Osteoblast (primary cell): ENCODE results near the gene PARP15. TPM values are rescaled to one million over a fixed set of nuclear protein-coding genes. Genes with fewer than 3 reads are reported as not detected.
"Not testable (repeated sequence)": the region's sequence is repeated elsewhere in the genome, so short reads cannot be mapped to it uniquely, and the experiment has no call there.

Experiments used
- DNase-seq: peaks from one replicate; pipeline ENCODE4 v3.0.0; 2011; ENCODE audit warnings: low spot score, mixed read lengths; ENCODE audit not compliant: insufficient read length; ENCODE audit errors: missing footprints
- H2AFZ ChIP-seq: 2 replicates; pipeline ENCODE4 v1.6.0; 2011; ENCODE audit warnings: mild to moderate bottlenecking, low read length
- H3K27ac ChIP-seq: 2 replicates; pipeline ENCODE4 v1.5.1; 2011; ENCODE audit warnings: mild to moderate bottlenecking, low read depth, low read length, moderate library complexity
- H3K27me3 ChIP-seq: 2 replicates; pipeline ENCODE4 v1.6.0; 2012; ENCODE audit warnings: mild to moderate bottlenecking, control low read depth, inconsistent platforms, low read length, moderate library complexity; ENCODE audit not compliant: insufficient read depth
- H3K36me3 ChIP-seq: 2 replicates; pipeline ENCODE4 v1.5.1; 2011; ENCODE audit warnings: mild to moderate bottlenecking, low read length, control low read depth, moderate library complexity; ENCODE audit not compliant: insufficient read depth
- H3K4me1 ChIP-seq: 2 replicates; pipeline ENCODE4 v1.5.1; 2011; ENCODE audit warnings: mild to moderate bottlenecking, low read length, control low read depth, moderate library complexity; ENCODE audit not compliant: insufficient read depth
- H3K4me2 ChIP-seq: 2 replicates; pipeline ENCODE4 v1.6.0; 2011; ENCODE audit warnings: mild to moderate bottlenecking, low read length; ENCODE audit not compliant: insufficient read depth
- H3K4me3 ChIP-seq: fragments of 200-600 bp; sonication (generic); 3 replicates; pipeline ENCODE4 v1.5.1; 2012; ENCODE audit warnings: mild to moderate bottlenecking, low read length, inconsistent platforms; ENCODE audit not compliant: insufficient read depth
- H3K79me2 ChIP-seq: 2 replicates; pipeline ENCODE4 v1.6.0; 2012; ENCODE audit warnings: mild to moderate bottlenecking, low read length, control low read depth, inconsistent platforms; ENCODE audit not compliant: insufficient read depth
- H3K9me3 ChIP-seq: 2 replicates; pipeline ENCODE4 v1.5.1; 2011; ENCODE audit warnings: low read depth, low read length, control low read depth
- H4K20me1 ChIP-seq: 2 replicates; pipeline ENCODE4 v1.6.0; 2012; ENCODE audit warnings: mild to moderate bottlenecking, low read length, control low read depth; ENCODE audit not compliant: insufficient read depth
- total RNA-seq: library from RNA; depleted of rRNA; stranded (reverse); fragments of >200 nt; gene quantifications from 2 replicates; pipeline ENCODE4 v1.2.3, GENCODE V29; 2012
- TF ChIP-seq, protein P1 (sequence below): IDR thresholded peaks from 2 replicates; pipeline ENCODE4 v1.5.1; 2011; ENCODE audit warnings: mild to moderate bottlenecking, low read depth, low read length, moderate library complexity; ENCODE audit errors: extremely low read depth

Gene PARP15
- total RNA-seq, 1 donor, result 3.6 TPM

DNA sequence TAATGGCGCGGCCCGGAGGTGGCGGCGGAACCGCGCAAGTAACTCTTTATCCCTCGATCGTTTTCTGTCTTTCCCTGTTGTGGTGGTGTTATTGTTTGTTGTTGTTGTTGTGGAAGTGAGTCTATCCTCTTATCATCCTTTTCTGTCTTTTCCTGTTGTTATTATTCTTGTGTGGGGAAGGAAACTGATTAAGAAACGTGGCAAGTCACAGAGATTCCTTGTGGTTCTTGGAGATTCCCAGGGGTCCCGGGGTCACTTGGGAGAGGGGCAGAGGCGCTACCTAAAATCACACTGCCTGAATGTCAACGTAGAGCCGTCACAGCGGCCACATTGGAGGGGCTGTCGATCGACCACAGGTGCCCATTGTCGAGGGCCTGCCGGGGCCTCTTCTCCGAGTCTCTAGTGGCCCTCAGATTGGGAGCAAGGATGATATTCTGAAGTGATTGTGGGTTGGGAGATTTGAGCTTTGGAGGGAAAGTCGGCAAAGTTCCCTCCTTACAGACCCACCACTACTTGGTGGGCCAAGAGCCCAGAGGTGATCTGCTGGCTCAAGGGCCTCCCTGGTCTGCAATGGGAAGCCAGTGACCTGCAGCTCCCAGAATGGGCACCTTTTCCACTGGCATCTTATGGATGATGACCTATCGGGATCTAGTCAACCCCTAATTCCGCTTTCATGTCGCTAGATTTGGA lies 104.0 kb downstream of the PARP15 start:
- no peaks in the 10 kb centered on the region for H3K27me3 ChIP-seq
- TF ChIP-seq, protein P1, sequence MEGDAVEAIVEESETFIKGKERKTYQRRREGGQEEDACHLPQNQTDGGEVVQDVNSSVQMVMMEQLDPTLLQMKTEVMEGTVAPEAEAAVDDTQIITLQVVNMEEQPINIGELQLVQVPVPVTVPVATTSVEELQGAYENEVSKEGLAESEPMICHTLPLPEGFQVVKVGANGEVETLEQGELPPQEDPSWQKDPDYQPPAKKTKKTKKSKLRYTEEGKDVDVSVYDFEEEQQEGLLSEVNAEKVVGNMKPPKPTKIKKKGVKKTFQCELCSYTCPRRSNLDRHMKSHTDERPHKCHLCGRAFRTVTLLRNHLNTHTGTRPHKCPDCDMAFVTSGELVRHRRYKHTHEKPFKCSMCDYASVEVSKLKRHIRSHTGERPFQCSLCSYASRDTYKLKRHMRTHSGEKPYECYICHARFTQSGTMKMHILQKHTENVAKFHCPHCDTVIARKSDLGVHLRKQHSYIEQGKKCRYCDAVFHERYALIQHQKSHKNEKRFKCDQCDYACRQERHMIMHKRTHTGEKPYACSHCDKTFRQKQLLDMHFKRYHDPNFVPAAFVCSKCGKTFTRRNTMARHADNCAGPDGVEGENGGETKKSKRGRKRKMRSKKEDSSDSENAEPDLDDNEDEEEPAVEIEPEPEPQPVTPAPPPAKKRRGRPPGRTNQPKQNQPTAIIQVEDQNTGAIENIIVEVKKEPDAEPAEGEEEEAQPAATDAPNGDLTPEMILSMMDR, result no peak
- peaks cover 14% of the 10 kb centered on the region for H3K79me2 ChIP-seq
- H3K36me3 ChIP-seq, result no peaks in the 10 kb centered on the region
- peak overlapping the region; percentile 92 for H2AFZ ChIP-seq
- peak overlapping the region; percentile 84 for H3K4me2 ChIP-seq
- H4K20me1 ChIP-seq, result no peaks in the 10 kb centered on the region
- peaks cover 28% of the 10 kb centered on the region for H3K4me1 ChIP-seq
- H3K4me3 ChIP-seq, result peak overlapping the region; percentile 84
- H3K9me3 ChIP-seq, result no peaks in the 10 kb centered on the region
- H3K27ac ChIP-seq, result no peak overlapping the region
- DNase-seq, result no peak

DNA sequence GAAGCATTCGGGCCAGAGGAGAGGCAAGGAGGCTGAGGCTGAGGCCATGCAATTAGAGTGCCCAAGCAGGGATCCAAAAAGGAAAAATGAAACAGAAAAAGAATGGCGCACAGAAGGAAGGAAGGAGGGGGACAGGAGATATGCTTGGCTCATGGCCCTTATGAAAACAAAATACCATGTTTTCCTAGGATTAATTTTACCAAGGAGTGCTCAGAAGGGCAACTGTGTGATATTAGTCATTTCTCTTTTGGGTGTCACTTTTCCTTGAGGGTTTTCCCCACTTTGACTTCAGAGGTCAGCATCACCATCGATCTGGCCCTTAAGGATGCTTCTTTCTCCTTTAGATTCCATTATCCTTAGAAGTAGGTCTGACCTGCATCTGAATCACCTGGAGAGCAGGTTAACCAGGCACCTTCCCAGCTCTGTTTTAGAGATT lies 104.5 kb downstream of the PARP15 start:
- Histone ChIP-seq H3K4me2 (peak overlapping the region; percentile 84), H3K4me1 (peaks cover 25% of the 10 kb centered on the region), H4K20me1 (no peaks in the 10 kb centered on the region), H3K9me3 (no peaks in the 10 kb centered on the region), H3K36me3 (peaks cover 1% of the 10 kb centered on the region), H3K27me3 (no peaks in the 10 kb centered on the region), H2AFZ (no peak overlapping the region), H3K27ac (no peak overlapping the region), H3K79me2 (peaks cover 14% of the 10 kb centered on the region), H3K4me3 (peak overlapping the region; percentile 84)
- TF ChIP-seq, protein P1, result no peak
- DNase-seq, result no peak

DNA sequence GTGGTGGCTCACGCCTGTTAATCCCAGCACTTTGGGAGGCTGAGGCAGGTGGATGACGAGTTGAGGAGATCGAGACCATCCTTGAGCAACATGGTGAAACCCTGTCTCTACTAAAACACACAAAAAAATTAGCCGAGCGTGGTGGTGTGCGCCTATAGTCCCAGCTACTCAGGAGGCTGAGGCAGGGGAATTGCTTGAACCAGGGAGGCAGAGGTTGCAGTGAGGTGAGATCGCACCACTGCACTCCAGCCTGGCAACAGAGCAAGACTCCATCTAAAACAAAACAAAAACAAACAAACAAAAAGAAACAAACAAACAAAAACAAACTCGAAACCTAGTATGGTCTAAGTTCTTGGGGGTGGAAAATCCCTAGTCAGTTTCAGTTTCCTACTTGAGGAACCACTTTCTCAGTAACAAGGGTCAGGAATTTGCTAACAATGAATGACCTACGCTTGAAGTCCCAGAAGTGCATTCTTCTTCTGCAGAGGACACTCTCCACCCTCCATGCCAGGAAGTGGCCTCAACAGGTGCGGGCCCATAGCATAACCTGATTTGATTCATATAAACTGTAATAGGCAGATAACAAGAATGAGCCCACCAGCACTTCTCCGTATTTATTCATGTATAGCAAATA lies 105.4 kb downstream of the PARP15 start:
- H3K27me3 ChIP-seq, H3K4me3 ChIP-seq, H3K9me3 ChIP-seq, H3K4me2 ChIP-seq, H3K27ac ChIP-seq, H2AFZ ChIP-seq, DNase-seq, H4K20me1 ChIP-seq: not testable (repeated sequence)
- H3K36me3 ChIP-seq, result peaks cover 10% of the 10 kb centered on the region
- H3K4me1 ChIP-seq, result peaks cover 24% of the 10 kb centered on the region
- H3K79me2 ChIP-seq, result peaks cover 14% of the 10 kb centered on the region

DNA sequence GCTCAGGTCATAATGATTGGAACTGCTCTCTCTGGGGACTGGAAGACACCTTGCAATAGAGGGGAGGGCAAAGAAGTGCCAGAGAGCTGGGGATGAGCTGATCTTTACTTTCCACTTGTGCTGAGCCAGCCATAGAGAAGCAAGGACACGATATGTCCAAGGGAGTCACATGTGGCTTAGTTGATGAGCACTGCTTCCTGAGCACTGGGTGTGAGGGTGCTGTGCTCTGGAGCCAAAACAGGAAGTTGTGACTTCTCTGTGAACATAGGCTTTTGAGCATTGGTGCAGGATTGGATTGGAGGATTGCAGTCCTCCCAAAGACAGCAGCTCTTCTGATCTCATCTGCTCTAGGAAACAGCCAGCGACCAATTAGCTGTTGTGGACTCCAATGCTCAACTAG lies 109.8 kb downstream of the PARP15 start:
- TF ChIP-seq, protein P1, result no peak
- Histone ChIP-seq H3K4me1 (peaks cover 6% of the 10 kb centered on the region), H3K27ac (no peak overlapping the region), H3K36me3 (peaks cover 16% of the 10 kb centered on the region), H3K4me2 (no peak overlapping the region), H3K4me3 (no peak overlapping the region), H3K79me2 (peaks cover 5% of the 10 kb centered on the region), H2AFZ (no peak overlapping the region), H4K20me1 (no peaks in the 10 kb centered on the region), H3K9me3 (no peaks in the 10 kb centered on the region), H3K27me3 (no peaks in the 10 kb centered on the region)
- no peak for DNase-seq

Other genes starting within 250 kb of the PARP15 start
- 17.0 and 17.1 TPM in 2 replicates for gene MIX23, start 194.4 kb upstream of the PARP15 start, total RNA-seq
- 6.5 and 8.3 TPM in 2 replicates for gene FAM162A, start 193.5 kb upstream of the PARP15 start, total RNA-seq
- gene WDR5B, start 161.6 kb upstream of the PARP15 start, total RNA-seq, result 9.8 and 10.9 TPM in 2 replicates
- gene KPNA1, start 62.7 kb upstream of the PARP15 start, total RNA-seq, result 44.5 and 48.1 TPM in 2 replicates
- gene PARP9, start 13.3 kb upstream of the PARP15 start, total RNA-seq, result 29.2 and 33.3 TPM in 2 replicates
- gene DTX3L, start 13.3 kb upstream of the PARP15 start, total RNA-seq, result 30.6 and 33.7 TPM in 2 replicates
- gene PARP14, start 103.2 kb downstream of the PARP15 start, total RNA-seq, result 67.2 and 84.3 TPM in 2 replicates
- gene HSPBAP1, start 216.2 kb downstream of the PARP15 start, total RNA-seq, result 13.8 and 16.2 TPM in 2 replicates
- gene SLC49A4, start 217.4 kb downstream of the PARP15 start, total RNA-seq, result 41.8 and 43.4 TPM in 2 replicates